Stimulated activated naive CD8-positive, alpha-beta T cell treated with anti-CD3 and anti-CD28 coated beads, Interleukin-15, Interleukin-2, amounts not matched to agents 100 U/mL and 50 U/mL, for 24 hours (primary cell): ENCODE results near the gene MAB21L2.

Experiments
- ATAC-seq: fragments of 150-1000 bp; cut with Tn5 transposase; one replicate; pipeline ENCODE4 v1.10.0; 2021
- DNase-seq: peaks from one replicate; pipeline ENCODE4 v3.0.0; 2021

Gene MAB21L2

DNA sequence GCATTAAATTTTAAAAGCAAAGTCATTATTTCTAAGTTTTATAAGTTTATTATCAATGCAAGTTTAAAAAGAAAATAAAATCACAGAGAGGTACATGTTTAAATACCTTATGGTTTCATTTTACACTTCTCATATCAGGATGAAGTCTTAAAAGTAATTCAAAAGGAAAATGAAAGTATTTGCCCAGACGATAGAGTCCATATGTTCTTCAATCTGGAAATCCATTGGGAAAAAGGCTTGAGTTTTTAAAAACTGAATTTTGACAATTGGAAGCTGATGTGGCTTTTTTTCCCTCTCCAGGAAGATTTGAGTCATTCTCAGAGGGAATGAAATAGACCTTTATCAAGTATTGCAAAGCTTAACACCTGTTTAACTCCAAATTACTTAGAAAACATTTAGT is 37.1 kb downstream of the MAB21L2 start:
- DNase-seq = no peak
- no peak for ATAC-seq

GRCh38 chr4:150624055-150624454 is 42.1 kb downstream of the MAB21L2 start:
- ATAC-seq = no peak

GRCh38 chr4:150625033-150625432 is 43.1 kb downstream of the MAB21L2 start:
- ATAC-seq = no peak
- DNase-seq = no peak

More at GRCh38 chr4:150624055-150624454, 42.1 kb downstream of the MAB21L2 start:
- no peak for DNase-seq

DNA sequence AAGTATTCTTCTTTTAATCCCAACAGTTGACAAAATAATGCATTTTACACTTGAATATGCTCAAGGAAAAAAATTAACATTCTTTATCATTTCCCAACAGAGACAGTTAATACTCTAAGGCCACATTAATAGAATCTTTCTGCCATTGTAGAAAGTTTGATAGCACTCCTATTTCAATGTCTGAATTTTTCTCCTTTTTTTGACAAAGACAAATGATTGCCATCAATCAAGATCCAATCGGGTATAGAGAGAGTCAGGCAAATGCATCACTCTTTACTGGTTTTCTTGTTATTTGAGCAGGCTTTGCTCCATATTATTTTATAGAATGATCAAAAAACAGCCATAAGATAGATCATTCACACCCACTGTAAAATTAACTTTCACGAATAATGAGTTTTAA is 46.1 kb downstream of the MAB21L2 start:
- DNase-seq (no peak), ATAC-seq (no peak)

DNA sequence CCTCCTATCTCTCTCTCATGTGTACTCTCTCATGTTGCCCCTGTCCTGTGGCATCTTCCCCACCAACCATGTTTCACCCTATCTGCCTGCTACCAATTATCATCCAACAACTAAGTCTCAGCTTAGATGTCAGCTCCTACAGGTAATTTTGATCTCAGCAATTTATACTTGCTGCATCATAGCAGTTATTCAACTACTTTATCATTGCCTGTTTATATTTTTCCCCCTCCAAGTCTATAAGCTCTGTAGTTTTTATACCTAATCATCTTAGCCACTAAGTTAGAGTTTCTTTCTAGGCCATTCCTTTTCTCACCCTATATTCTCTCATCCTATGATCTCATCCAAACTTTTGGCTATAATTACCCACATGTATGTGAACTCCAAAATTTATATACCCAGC is 50.7 kb downstream of the MAB21L2 start:
- ATAC-seq (no peak), DNase-seq (no peak)
